ENCODE data around the gene LYPD6B. TPM values are rescaled to one million over a fixed set of nuclear protein-coding genes. Genes with fewer than 3 reads are reported as not detected.

LYPD6B gene
- total RNA-seq, 1 experiment from 2014 or later = not detected

DNA sequence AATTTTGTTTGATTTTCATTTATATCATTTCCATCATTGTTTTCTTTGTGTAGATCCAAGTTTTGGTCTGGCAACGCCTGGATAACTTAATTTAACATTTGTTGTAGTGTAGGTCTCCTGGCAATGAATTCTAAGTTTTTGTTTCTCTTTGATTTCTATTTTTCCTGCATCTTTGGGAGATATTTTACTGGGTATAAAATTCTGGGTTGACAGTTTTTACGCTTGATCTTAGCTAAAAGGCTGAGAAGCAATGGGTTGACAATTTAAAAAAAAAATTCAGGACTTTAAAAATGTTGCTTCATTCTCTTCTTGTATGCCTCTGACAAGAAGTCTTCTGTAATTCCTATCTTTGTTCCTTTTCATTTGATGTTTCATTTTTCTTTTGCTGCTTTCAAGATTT is 8.6 kb downstream of the LYPD6B start:
- no peaks in the 10 kb centered on the region for H3K27me3 ChIP-seq
- no peak overlapping the region for H3K4me3 ChIP-seq
- DNase-seq = no peak
- no peak overlapping the region for H3K27ac ChIP-seq
- H3K9me3 ChIP-seq (replicated peaks) = no peaks in the 10 kb centered on the region
- no peaks in the 10 kb centered on the region for H3K36me3 ChIP-seq
- H3K4me1 ChIP-seq = no peaks in the 10 kb centered on the region

DNA sequence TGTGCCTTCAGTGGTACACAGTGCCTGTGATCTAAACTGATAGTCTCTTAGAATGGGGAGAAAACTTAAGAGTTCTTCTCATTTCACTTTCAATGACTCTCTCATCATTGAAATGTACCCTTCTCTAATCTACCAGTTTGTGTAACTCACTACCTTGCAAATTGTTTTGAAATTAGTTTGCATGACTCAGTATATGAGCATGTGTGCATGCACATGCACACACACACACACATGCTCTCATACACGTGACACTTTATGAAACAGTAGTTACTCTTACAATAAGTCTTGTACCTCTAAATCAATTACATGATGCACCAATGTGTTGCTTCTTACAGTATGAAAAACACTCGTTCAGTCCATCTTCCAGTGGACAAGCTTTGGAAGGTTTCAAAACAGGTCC is 10.6 kb downstream of the LYPD6B start:
- Histone ChIP-seq H3K27ac (no peak overlapping the region), H3K4me1 (no peaks in the 10 kb centered on the region), H3K36me3 (no peaks in the 10 kb centered on the region), H3K4me3 (no peak overlapping the region), H3K27me3 (no peaks in the 10 kb centered on the region), H3K9me3 (replicated peaks) (no peaks in the 10 kb centered on the region)
- no peak for DNase-seq

DNA sequence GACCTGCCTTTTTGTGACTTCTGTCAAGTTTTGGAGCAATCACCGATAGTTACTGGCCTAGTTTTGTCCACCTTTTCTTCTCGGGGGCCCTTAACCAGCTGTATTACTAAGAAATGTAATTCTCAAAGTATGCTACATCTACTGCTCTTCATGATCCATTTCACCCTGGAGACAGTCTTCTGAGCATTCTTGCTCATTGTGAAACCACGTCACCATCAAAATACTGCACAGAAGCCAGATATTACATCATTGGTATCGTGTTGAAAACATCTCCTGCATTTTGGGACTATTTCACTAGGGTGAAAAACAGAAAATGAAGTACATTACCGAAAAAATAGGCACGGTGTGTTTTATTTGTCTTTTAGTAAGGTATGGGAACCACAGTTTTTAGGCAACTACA is 11.7 kb downstream of the LYPD6B start:
- H3K36me3 ChIP-seq = no peaks in the 10 kb centered on the region

GRCh38 chr2:149055751-149056150 is 17.3 kb downstream of the LYPD6B start:
- DNase-seq = no peak

More for the DNA sequence above, 11.7 kb downstream of the LYPD6B start:
- H3K4me1 ChIP-seq = no peaks in the 10 kb centered on the region
- no peaks in the 10 kb centered on the region for H3K27me3 ChIP-seq
- no peak for DNase-seq
- H3K4me3 ChIP-seq = no peak overlapping the region
- H3K9me3 ChIP-seq (replicated peaks) = no peaks in the 10 kb centered on the region
- H3K27ac ChIP-seq = no peak overlapping the region

GRCh38 chr2:149056541-149057255 is 18.2 kb downstream of the LYPD6B start:
- H3K27me3 ChIP-seq = no peaks in the 10 kb centered on the region
- DNase-seq = no peak

More at GRCh38 chr2:149055751-149056150, 17.3 kb downstream of the LYPD6B start:
- Histone ChIP-seq H3K4me3 (no peak overlapping the region), H3K4me1 (no peaks in the 10 kb centered on the region), H3K27me3 (no peaks in the 10 kb centered on the region), H3K27ac (no peak overlapping the region), H3K9me3 (replicated peaks) (no peaks in the 10 kb centered on the region), H3K36me3 (no peaks in the 10 kb centered on the region)

GRCh38 chr2:149057401-149057800 is 18.9 kb downstream of the LYPD6B start:
- no peak for DNase-seq
- H3K4me3 ChIP-seq = no peak overlapping the region
- H3K36me3 ChIP-seq = no peaks in the 10 kb centered on the region

More at GRCh38 chr2:149056541-149057255, 18.2 kb downstream of the LYPD6B start:
- no peaks in the 10 kb centered on the region for H3K36me3 ChIP-seq
- H3K9me3 ChIP-seq (replicated peaks) = no peaks in the 10 kb centered on the region
- H3K4me3 ChIP-seq = no peak overlapping the region
- no peaks in the 10 kb centered on the region for H3K4me1 ChIP-seq
- no peak overlapping the region for H3K27ac ChIP-seq

GRCh38 chr2:149058936-149059335 is 20.4 kb downstream of the LYPD6B start:
- peak in 1 of 2 experiments; percentile 39 for DNase-seq
- H3K9me3 ChIP-seq (replicated peaks) = no peaks in the 10 kb centered on the region
- no peak overlapping the region for H3K4me3 ChIP-seq
- H3K4me1 ChIP-seq = no peaks in the 10 kb centered on the region
- no peaks in the 10 kb centered on the region for H3K27me3 ChIP-seq
- no peak overlapping the region for H3K27ac ChIP-seq
- H3K36me3 ChIP-seq = no peaks in the 10 kb centered on the region

More at GRCh38 chr2:149057401-149057800, 18.9 kb downstream of the LYPD6B start:
- Histone ChIP-seq H3K27me3 (no peaks in the 10 kb centered on the region), H3K4me1 (no peaks in the 10 kb centered on the region), H3K27ac (no peak overlapping the region), H3K9me3 (replicated peaks) (no peaks in the 10 kb centered on the region)

DNA sequence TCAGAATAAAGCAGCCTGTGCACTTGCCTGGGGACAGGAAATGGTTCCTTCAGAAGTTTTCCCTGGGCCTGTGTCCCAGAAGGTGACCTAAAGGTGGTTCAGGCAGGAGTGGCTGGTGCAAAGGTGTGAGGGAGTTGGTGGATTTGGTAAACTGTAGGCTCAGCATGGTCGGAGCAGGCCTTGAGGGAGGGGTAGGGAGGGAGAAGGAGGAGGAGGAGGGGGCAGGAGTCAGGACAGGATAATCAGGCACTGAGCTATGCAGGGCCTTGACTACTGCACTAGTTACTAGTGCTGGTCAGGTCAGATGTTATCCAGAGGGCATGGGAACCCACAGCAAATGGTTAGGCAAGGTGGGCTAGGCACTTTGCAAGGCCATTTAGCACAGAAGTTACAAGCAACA is 21.3 kb downstream of the LYPD6B start:
- no peak for DNase-seq
- Histone ChIP-seq H3K4me3 (no peak overlapping the region), H3K4me1 (no peaks in the 10 kb centered on the region), H3K36me3 (no peaks in the 10 kb centered on the region), H3K27ac (no peak overlapping the region), H3K27me3 (no peaks in the 10 kb centered on the region), H3K9me3 (replicated peaks) (no peaks in the 10 kb centered on the region)

GRCh38 chr2:149061133-149061745 is 22.7 kb downstream of the LYPD6B start:
- H3K27ac ChIP-seq = no peak overlapping the region
- no peak for DNase-seq
- no peak overlapping the region for H3K4me3 ChIP-seq
- H3K27me3 ChIP-seq = no peaks in the 10 kb centered on the region
- no peaks in the 10 kb centered on the region for H3K9me3 ChIP-seq (replicated peaks)
- H3K4me1 ChIP-seq = no peaks in the 10 kb centered on the region
- no peaks in the 10 kb centered on the region for H3K36me3 ChIP-seq

GRCh38 chr2:149062531-149062930 is 24.0 kb downstream of the LYPD6B start:
- H3K4me3 ChIP-seq = no peak overlapping the region
- no peak for DNase-seq
- no peaks in the 10 kb centered on the region for H3K36me3 ChIP-seq
- H3K27me3 ChIP-seq = no peaks in the 10 kb centered on the region
- no peaks in the 10 kb centered on the region for H3K9me3 ChIP-seq (replicated peaks)
- no peaks in the 10 kb centered on the region for H3K4me1 ChIP-seq
- H3K27ac ChIP-seq = no peak overlapping the region

DNA sequence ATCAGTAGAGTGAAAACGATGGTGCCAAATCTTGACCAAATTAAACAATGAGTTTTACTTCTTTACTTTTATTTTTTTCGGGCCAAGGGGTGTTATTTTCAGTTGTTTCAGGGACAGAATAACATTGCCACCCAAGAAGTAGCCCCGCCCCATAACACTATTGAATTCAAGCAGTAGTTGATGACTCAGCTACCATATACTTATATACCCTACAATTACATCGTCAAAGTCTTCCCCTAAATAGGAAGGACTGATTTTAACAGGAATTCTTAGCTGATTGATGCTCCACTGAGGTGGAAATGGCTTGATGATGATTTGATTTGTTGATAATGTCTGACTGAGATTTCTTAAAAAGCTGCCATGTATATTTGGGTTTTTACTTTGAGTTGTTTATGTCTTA is 24.7 kb downstream of the LYPD6B start:
- no peak overlapping the region for H3K27ac ChIP-seq
- H3K4me1 ChIP-seq = peaks cover 2% of the 10 kb centered on the region
- H3K27me3 ChIP-seq = no peaks in the 10 kb centered on the region
- DNase-seq = no peak
- H3K4me3 ChIP-seq = no peak overlapping the region
- no peaks in the 10 kb centered on the region for H3K9me3 ChIP-seq (replicated peaks)
- no peaks in the 10 kb centered on the region for H3K36me3 ChIP-seq

- Histone ChIP-seq H3K27ac (no peak overlapping the region), H3K4me1 (peaks cover 12% of the 10 kb centered on the region), H3K27me3 (no peaks in the 10 kb centered on the region), H3K4me3 (no peak overlapping the region), H3K36me3 (no peaks in the 10 kb centered on the region), H3K9me3 (replicated peaks) (no peaks in the 10 kb centered on the region)
- DNase-seq = no peak
These were observed 25.9 kb downstream of the LYPD6B start for GRCh38 chr2:149064365-149064841.

DNA sequence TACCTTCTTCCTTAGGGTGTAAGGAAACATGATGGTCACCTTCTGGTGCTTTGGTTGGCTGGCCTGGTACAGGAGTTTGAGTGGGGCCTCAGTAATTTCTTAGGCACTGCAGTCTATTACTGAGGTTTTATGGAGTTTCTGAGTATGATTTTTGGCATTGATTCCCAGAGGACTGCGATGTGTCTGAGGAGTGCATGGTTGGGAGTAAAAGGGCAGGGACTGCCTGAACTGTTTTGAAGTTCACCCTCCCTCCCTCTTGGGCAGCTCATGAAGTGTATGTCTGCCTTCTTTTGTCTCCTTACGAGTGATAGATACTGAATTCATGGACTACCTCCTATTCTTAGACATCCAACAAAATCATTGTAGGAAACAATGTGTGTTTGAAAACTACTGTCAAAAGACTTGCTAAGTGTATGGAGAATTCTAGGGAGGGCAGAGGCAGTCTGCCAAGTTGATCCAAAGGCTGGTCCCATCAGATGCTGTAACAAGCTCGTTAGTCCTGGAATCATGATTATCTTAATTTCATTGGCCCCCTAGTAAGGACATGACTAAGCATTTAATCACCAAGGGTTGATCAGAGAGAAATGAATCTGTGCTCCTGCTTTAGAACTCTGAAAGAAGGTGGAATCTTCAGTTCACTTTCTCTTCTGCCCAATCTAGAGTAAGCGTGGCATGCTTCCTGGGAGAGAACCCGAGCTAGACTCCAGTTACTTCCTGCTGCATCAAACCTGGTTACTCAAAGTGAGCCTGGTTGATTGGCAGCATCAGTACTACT is 26.5 kb downstream of the LYPD6B start:
- H3K4me3 ChIP-seq = no peak overlapping the region
- no peak for DNase-seq
- no peaks in the 10 kb centered on the region for H3K9me3 ChIP-seq (replicated peaks)
- peaks cover 12% of the 10 kb centered on the region for H3K4me1 ChIP-seq
- H3K27me3 ChIP-seq = no peaks in the 10 kb centered on the region
- no peak overlapping the region for H3K27ac ChIP-seq
- H3K36me3 ChIP-seq = no peaks in the 10 kb centered on the region

GRCh38 chr2:149068225-149068995 is 29.9 kb downstream of the LYPD6B start:
- Histone ChIP-seq H3K36me3 (no peaks in the 10 kb centered on the region), H3K27ac (no peak overlapping the region; the same call in 1 of the 2 replicates), H3K4me1 (peaks cover 12% of the 10 kb centered on the region), H3K9me3 (replicated peaks) (no peaks in the 10 kb centered on the region), H3K27me3 (no peaks in the 10 kb centered on the region), H3K4me3 (no peak overlapping the region)
- DNase-seq = no peak
